Measurements from ENCODE around the gene TLE1. TPM values are rescaled to one million over a fixed set of nuclear protein-coding genes. Genes with fewer than 3 reads are reported as not detected.

TLE1 gene
- total and polyA plus RNA-seq, 10 of the 15 experiments (the other 5 are each of a cell fraction or from before 2014, with no cell fraction given): 0.04 to 0.23 (median 0.10) TPM; not detected in 6

DNA sequence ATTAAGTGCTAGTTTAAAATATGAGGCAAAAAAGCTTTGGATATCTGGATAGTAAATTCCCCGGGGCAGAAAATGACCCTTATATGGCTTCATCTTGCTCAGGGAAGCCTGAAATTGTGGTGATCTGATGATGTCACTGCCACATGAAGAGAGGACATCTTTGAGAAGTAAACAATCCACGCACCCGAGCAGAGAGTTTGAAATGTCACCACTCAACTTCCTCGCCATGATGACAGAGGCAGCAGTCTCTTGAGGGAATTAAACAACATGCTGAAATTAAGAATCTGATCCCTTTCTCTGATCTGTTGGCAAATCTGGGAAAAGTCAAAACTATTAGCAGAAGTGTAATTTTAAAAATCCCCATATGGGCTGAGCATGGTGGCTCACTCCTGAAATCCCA lies 110.0 kb downstream of the TLE1 start (continued):
- TF ChIP-seq, protein P1, sequence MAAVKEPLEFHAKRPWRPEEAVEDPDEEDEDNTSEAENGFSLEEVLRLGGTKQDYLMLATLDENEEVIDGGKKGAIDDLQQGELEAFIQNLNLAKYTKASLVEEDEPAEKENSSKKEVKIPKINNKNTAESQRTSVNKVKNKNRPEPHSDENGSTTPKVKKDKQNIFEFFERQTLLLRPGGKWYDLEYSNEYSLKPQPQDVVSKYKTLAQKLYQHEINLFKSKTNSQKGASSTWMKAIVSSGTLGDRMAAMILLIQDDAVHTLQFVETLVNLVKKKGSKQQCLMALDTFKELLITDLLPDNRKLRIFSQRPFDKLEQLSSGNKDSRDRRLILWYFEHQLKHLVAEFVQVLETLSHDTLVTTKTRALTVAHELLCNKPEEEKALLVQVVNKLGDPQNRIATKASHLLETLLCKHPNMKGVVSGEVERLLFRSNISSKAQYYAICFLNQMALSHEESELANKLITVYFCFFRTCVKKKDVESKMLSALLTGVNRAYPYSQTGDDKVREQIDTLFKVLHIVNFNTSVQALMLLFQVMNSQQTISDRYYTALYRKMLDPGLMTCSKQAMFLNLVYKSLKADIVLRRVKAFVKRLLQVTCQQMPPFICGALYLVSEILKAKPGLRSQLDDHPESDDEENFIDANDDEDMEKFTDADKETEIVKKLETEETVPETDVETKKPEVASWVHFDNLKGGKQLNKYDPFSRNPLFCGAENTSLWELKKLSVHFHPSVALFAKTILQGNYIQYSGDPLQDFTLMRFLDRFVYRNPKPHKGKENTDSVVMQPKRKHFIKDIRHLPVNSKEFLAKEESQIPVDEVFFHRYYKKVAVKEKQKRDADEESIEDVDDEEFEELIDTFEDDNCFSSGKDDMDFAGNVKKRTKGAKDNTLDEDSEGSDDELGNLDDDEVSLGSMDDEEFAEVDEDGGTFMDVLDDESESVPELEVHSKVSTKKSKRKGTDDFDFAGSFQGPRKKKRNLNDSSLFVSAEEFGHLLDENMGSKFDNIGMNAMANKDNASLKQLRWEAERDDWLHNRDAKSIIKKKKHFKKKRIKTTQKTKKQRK (IDR thresholded peaks at IDR 0.05; ENCODE audit: low read depth, low read length): no peak
- TF ChIP-seq TCF12 (IDR thresholded peaks at IDR 0.05; ENCODE audit: low read depth, low read length) (no peak), MTA2 (IDR thresholded peaks at IDR 0.05; ENCODE audit: low read depth) (no peak), SMAD5 (IDR thresholded peaks at IDR 0.05; ENCODE audit: low read depth) (no peak), NFYB (IDR thresholded peaks at IDR 0.05; ENCODE audit: insufficient read depth, low read depth, low read length) (no peak)

DNA sequence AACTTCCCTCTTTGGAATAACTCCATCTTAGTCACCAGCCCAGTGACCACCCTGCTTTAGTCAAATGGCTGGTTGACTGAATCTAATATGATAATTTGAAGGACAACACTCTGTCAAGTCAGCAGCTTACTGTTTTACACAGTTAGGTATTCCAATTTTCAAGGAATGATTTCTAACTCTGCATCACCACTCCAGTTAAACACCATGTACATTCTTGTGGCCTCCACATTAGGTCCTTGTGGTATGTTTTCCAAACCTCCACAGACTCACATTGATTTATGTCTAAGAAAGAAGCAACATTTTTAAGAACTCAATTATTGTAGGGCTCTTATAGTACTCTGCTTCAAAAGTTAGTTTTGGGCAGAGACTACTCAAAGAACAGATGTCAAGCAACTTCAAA lies 110.7 kb downstream of the TLE1 start:
- DNase-seq (ENCODE audit: low read depth, low spot score) (no peak), FAIRE-seq (no peak), ATAC-seq (no peak)
- SMC1A ChIA-PET (ENCODE audit: uncharacterized antibody, unreplicated experiment): no interaction called here
- Histone ChIP-seq H3K4me1 (ENCODE audit: control insufficient read depth, insufficient read depth, low read length) (no peaks in the 10 kb centered on the region), H3K9ac (ENCODE audit: control insufficient read depth, insufficient read depth, low read length) (no peak overlapping the region), H3K27me3 (replicated peaks in 1 of 2; ENCODE audit: control insufficient read depth in 2 of 2, insufficient read depth in 2 of 2, low read length in 1 of 2) (no peaks in the 10 kb centered on the region), H3K36me3 (ENCODE audit: control insufficient read depth in 2 of 2, insufficient read depth in 2 of 2, low read length in 1 of 2) (no peaks in the 10 kb centered on the region), H3K27ac (ENCODE audit: control insufficient read depth, insufficient read depth) (no peak overlapping the region), H3K4me3 (no peak overlapping the region), H2AFZ (ENCODE audit: control insufficient read depth, low read depth, low read length) (no peak overlapping the region), H3K4me2 (ENCODE audit: control insufficient read depth, insufficient read depth) (no peak overlapping the region), H3K79me2 (ENCODE audit: control insufficient read depth, insufficient read depth, low read length) (no peaks in the 10 kb centered on the region), H3K9me3 (replicated peaks; ENCODE audit: control insufficient read depth, insufficient read depth, low read length) (no peaks in the 10 kb centered on the region), H4K20me1 (ENCODE audit: control insufficient read depth, insufficient read depth) (no peaks in the 10 kb centered on the region)
- POLR2A ChIA-PET: no interaction called here
- no TSS peak for BruUV-seq (replicated peaks)
- CTCF ChIA-PET: no interaction called here
- in situ Hi-C loops (cut with MboI): no loop called here
- RAD21 ChIA-PET (ENCODE audit: unreplicated experiment): no interaction called here
- intact Hi-C loops (cut with micrococcal nuclease; ENCODE audit: unreplicated experiment): no loop called here
- no peak for TF ChIP-seq MTA3 (IDR thresholded peaks at IDR 0.05; ENCODE audit: borderline replicate concordance, low read length)
- TF ChIP-seq SP1 (IDR thresholded peaks at IDR 0.05; ENCODE audit: low read depth, low read length): no peak
- no peak for TF ChIP-seq CREM (IDR thresholded peaks at IDR 0.05; ENCODE audit: low read depth)

All from GM12878 (cell line).